HG03103 (cell line): ENCODE results near the gene PLCH2.

Experiments
- ATAC-seq: cut with Tn5 transposase; IDR thresholded peaks from one replicate; pipeline ENCODE4 v1.9.1; 2021; ENCODE audit warnings: low read depth; ENCODE audit not compliant: unreplicated experiment

Gene PLCH2

GRCh38 chr1:2477309-2477708, 1.2 kb downstream of the PLCH2 start:
- no peak for ATAC-seq

GRCh38 chr1:2477791-2478499, 1.9 kb downstream of the PLCH2 start:
- no peak for ATAC-seq

GRCh38 chr1:2479186-2479585, 3.1 kb downstream of the PLCH2 start:
- no peak for ATAC-seq

- no peak for ATAC-seq
Measured at GRCh38 chr1:2479618-2480017, 3.5 kb downstream of the PLCH2 start.

GRCh38 chr1:2480236-2480985, 4.3 kb downstream of the PLCH2 start:
- no peak for ATAC-seq

GRCh38 chr1:2480986-2481364, 4.9 kb downstream of the PLCH2 start:
- ATAC-seq: no peak

GRCh38 chr1:2481885-2482284, 5.8 kb downstream of the PLCH2 start:
- no peak for ATAC-seq

GRCh38 chr1:2482588-2482987, 6.5 kb downstream of the PLCH2 start:
- ATAC-seq: no peak

GRCh38 chr1:2483026-2483425, 6.9 kb downstream of the PLCH2 start:
- ATAC-seq: no peak

GRCh38 chr1:2483970-2484369, 7.9 kb downstream of the PLCH2 start:
- ATAC-seq: no peak

- ATAC-seq: no peak
Measured at GRCh38 chr1:2486041-2486440, 10.0 kb downstream of the PLCH2 start.

- ATAC-seq: no peak
Measured at GRCh38 chr1:2486558-2486957, 10.5 kb downstream of the PLCH2 start.

- no peak for ATAC-seq
Measured at GRCh38 chr1:2488688-2489087, 12.6 kb downstream of the PLCH2 start.

GRCh38 chr1:2489615-2490014, 13.5 kb downstream of the PLCH2 start:
- no peak for ATAC-seq

- no peak for ATAC-seq
Measured at GRCh38 chr1:2492091-2492490, 16.0 kb downstream of the PLCH2 start.

- no peak for ATAC-seq
Measured at GRCh38 chr1:2493218-2493617, 17.1 kb downstream of the PLCH2 start.

- ATAC-seq: no peak
Measured at GRCh38 chr1:2493691-2494322, 17.7 kb downstream of the PLCH2 start.

GRCh38 chr1:2494323-2494693, 18.2 kb downstream of the PLCH2 start:
- no peak for ATAC-seq

- ATAC-seq: no peak
Measured at GRCh38 chr1:2495026-2495425, 18.9 kb downstream of the PLCH2 start.

GRCh38 chr1:2495546-2495945, 19.5 kb downstream of the PLCH2 start:
- no peak for ATAC-seq

- ATAC-seq: no peak
Measured at GRCh38 chr1:2496087-2496622, 20.1 kb downstream of the PLCH2 start.

- ATAC-seq: no peak
Measured at GRCh38 chr1:2496746-2497145, 20.7 kb downstream of the PLCH2 start.
